Measurements from ENCODE around the gene CD70. TPM values are rescaled to one million over a fixed set of nuclear protein-coding genes. Genes with fewer than 3 reads are reported as not detected.
A peak's percentile ranks its signal among the peaks of the same experiment; 100 is the strongest.

CD70 gene
- total RNA-seq, 1 experiment from 2014 or later, result 2.3 TPM

GRCh38 chr19:6613711-6614110 lies 22.8 kb upstream of the CD70 start:
- ATAC-seq (no peak), DNase-seq (peak; percentile 69)
- H3K36me3 ChIP-seq (ENCODE audit: low read depth, low read length), result no peaks in the 10 kb centered on the region
- H3K4me1 ChIP-seq (ENCODE audit: insufficient read depth, low read length), result peaks cover 29% of the 10 kb centered on the region
- POLR2A ChIA-PET (ENCODE audit: unreplicated experiment), result no interaction called here
- H3K4me2 ChIP-seq (ENCODE audit: low read length), result no peak overlapping the region
- no peaks in the 10 kb centered on the region for H3K9me2 ChIP-seq (replicated peaks; ENCODE audit: low read length)
- H4K20me1 ChIP-seq (ENCODE audit: low read length), result no peaks in the 10 kb centered on the region
- CTCF ChIA-PET, result interaction anchor here (0.6 kb wide), 3 partner anchors 62 to 590 kb away, joined by 3 to 6 read pairs (median 3); no protein-coding TSS in a partner anchor
- no peak overlapping the region for H2AFZ ChIP-seq (ENCODE audit: low read length)
- H3K79me2 ChIP-seq (ENCODE audit: low read length), result no peaks in the 10 kb centered on the region
- TF ChIP-seq EZH2phosphoT487 (IDR thresholded peaks at IDR 0.05; ENCODE audit: borderline replicate concordance, low read length), result no peak
- TF ChIP-seq CTCF (conservative IDR thresholded peaks at IDR 0.05; ENCODE audit: low read depth, low read length), result no peak
- no peak for TF ChIP-seq EZH2 (IDR thresholded peaks at IDR 0.05; ENCODE audit: low read length, unreplicated experiment)
- H3K27ac ChIP-seq (ENCODE audit: low read length), result peak overlapping the region; percentile 38
- H3K4me3 ChIP-seq (ENCODE audit: low read length), result no peak overlapping the region
- intact Hi-C loops (cut with micrococcal nuclease), result loop anchor here (5.0 kb wide), 2 partner anchors 124 to 151 kb away; partner anchors contain the start of genes CRB3, GPR108 and TRIP10
- peaks cover 14% of the 10 kb centered on the region for H3F3A ChIP-seq (ENCODE audit: low read length, unreplicated experiment)
- BruUV-seq (replicated peaks), result no TSS peak
- H3K27me3 ChIP-seq (ENCODE audit: low read length), result no peaks in the 10 kb centered on the region
- no peaks in the 10 kb centered on the region for H3K9me3 ChIP-seq (ENCODE audit: low read length)
- no peak overlapping the region for H3K9ac ChIP-seq (ENCODE audit: low read length)

- ATAC-seq, result peak; percentile 85
- H3K9me2 ChIP-seq (replicated peaks; ENCODE audit: low read length), result no peaks in the 10 kb centered on the region
Observed at GRCh38 chr19:6610934-6611852, 20.2 kb upstream of the CD70 start.

More at GRCh38 chr19:6610934-6611852, 20.2 kb upstream of the CD70 start:
- H3K27me3 ChIP-seq (ENCODE audit: low read length), result no peaks in the 10 kb centered on the region
- H3F3A ChIP-seq (ENCODE audit: low read length, unreplicated experiment), result peaks cover 14% of the 10 kb centered on the region
- POLR2A ChIA-PET (ENCODE audit: unreplicated experiment), result interaction anchor here (0.6 kb wide), 2 partner anchors 134 to 412 kb away, joined by 3 to 4 read pairs; no protein-coding TSS in a partner anchor
- H3K4me2 ChIP-seq (ENCODE audit: low read length), result peak overlapping the region; percentile 74
- no peaks in the 10 kb centered on the region for H3K36me3 ChIP-seq (ENCODE audit: low read depth, low read length)
- H3K9ac ChIP-seq (ENCODE audit: low read length), result peak overlapping the region; percentile 44
- no peaks in the 10 kb centered on the region for H3K9me3 ChIP-seq (ENCODE audit: low read length)
- no peaks in the 10 kb centered on the region for H3K79me2 ChIP-seq (ENCODE audit: low read length)
- no peak for TF ChIP-seq EZH2 (IDR thresholded peaks at IDR 0.05; ENCODE audit: low read length, unreplicated experiment)
- TF ChIP-seq CTCF (conservative IDR thresholded peaks at IDR 0.05; ENCODE audit: low read depth, low read length), result no peak
- no peak for TF ChIP-seq EZH2phosphoT487 (IDR thresholded peaks at IDR 0.05; ENCODE audit: borderline replicate concordance, low read length)
- no peaks in the 10 kb centered on the region for H4K20me1 ChIP-seq (ENCODE audit: low read length)
- CTCF ChIA-PET, result no interaction called here
- intact Hi-C loops (cut with micrococcal nuclease), result loop anchor here (2.0 to 5.0 kb wide), 3 partner anchors 22 to 149 kb away; partner anchors contain the start of genes CRB3, GPR108 and TRIP10
- peak overlapping the region; percentile 33 for H2AFZ ChIP-seq (ENCODE audit: low read length)
- peak overlapping the region; percentile 92 for H3K27ac ChIP-seq (ENCODE audit: low read length)
- TSS peak; percentile 58 for BruUV-seq (replicated peaks)
- peak overlapping the region; percentile 36; the same call in 1 of the 2 replicates for H3K4me3 ChIP-seq (ENCODE audit: low read length)
- H3K4me1 ChIP-seq (ENCODE audit: insufficient read depth, low read length), result peaks cover 29% of the 10 kb centered on the region
- peak; percentile 98 for DNase-seq

All from PC-3 (cell line).